ENCODE results near the gene FGF1.
A peak's percentile ranks its signal among the peaks of the same experiment; 100 is the strongest.

The FGF1 gene

DNA sequence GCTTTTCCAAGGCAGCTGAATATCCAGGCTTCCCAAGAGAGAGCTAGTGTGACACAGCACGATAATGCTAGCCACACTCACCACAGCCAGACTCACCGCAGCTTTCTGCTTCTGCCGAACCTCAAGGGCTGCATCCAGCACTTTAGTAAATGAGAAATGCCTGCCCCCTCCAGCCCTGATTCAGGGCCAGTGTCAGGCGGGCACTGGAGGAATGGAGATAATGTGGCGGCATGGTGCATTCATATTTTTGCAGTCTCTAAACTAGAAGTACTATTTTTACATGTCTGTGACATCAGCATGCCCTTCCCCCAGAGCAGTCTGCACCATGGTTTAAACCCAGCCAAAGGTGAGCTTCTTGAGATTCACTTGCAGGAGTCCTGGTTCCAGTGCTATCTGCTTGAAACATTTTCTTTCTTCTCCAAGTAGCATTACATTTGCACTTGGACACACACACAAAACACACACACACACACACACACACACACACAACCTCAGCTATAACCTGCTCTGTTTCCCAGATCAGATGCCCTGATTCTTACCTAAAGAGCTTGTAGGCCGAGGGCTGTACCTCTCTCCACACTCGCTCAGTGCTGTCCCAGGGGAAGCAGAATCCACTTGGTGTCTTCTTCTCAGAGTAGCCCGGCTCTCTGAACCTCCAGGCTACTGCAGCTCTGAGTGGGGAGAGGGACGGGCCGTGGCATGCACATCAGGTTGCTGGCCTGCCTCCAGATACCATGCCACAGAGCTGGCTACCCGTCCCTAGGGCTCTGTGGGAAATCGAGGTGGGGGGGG lies at the start of gene FGF1:
Gene FGF1, minus strand, starts transcription at position 673 of the 792 bp plus-strand sequence. CDS start 71,963 bp downstream, outside the sequence.
- POLR2A ChIA-PET (ENCODE audit: low non-redundant PET) = no interaction called here

GRCh38 chr5:142727735-142728047 lies 41.8 kb upstream of the FGF1 start:
- no peak for DNase-seq (ENCODE audit: low spot score)
- ChIA-PET POLR2A (ENCODE audit: low non-redundant PET) (no interaction called here), CTCF (interaction anchor here (0.6 to 1.6 kb wide), 3 partner anchors 10 to 139 kb away, joined by 4 read pairs; no protein-coding TSS in a partner anchor)
- peak overlapping the region; percentile 86 for H3K27ac ChIP-seq
- no peak for TF ChIP-seq CTCF (conservative IDR thresholded peaks at IDR 0.05; ENCODE audit: low read depth)

More for the DNA sequence above, at the start of gene FGF1:
- no peak for TF ChIP-seq CTCF (conservative IDR thresholded peaks at IDR 0.05; ENCODE audit: low read depth)
- DNase-seq (ENCODE audit: low spot score) = peak; percentile 92
- H3K27ac ChIP-seq = peak within 1 kb of the TSS; percentile 92
- CTCF ChIA-PET = interaction anchor here (0.7 to 3.1 kb wide), 6 partner anchors 13 to 79 kb away, joined by 3 to 25 read pairs (median 6); no protein-coding TSS in a partner anchor

DNA sequence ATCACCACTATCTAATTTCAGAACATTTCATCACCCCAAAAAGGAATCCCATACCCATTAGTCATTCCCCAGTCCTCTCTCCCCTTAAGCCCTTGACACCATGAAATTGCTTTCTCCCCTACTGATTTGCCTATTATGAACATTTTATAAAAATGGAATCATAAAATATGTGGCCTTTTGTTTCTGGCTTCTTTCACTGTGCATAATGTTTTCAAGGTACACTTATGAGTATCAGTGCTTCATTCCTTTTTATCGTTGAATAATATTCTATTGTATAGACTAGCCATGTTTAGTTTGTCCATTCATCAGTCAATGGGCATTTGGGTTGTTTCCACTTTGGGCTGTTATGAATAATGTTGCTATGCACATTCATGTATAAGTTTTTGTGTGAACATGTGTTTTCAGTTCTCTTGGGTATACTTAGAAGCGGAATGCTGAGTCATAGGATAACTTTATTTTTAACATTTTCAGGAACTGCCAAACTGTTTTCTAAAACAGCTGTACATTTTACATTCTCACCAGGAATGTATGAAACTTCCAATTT lies 40.4 kb upstream of the FGF1 start:
- TF ChIP-seq CTCF (conservative IDR thresholded peaks at IDR 0.05; ENCODE audit: low read depth) = no peak
- H3K27ac ChIP-seq = no peak overlapping the region
- peak; percentile 93 for DNase-seq (ENCODE audit: low spot score)
- ChIA-PET CTCF (interaction anchor here (0.7 to 1.6 kb wide), 3 partner anchors 7 to 162 kb away, joined by 4 read pairs; no protein-coding TSS in a partner anchor), POLR2A (ENCODE audit: low non-redundant PET) (no interaction called here)

DNA sequence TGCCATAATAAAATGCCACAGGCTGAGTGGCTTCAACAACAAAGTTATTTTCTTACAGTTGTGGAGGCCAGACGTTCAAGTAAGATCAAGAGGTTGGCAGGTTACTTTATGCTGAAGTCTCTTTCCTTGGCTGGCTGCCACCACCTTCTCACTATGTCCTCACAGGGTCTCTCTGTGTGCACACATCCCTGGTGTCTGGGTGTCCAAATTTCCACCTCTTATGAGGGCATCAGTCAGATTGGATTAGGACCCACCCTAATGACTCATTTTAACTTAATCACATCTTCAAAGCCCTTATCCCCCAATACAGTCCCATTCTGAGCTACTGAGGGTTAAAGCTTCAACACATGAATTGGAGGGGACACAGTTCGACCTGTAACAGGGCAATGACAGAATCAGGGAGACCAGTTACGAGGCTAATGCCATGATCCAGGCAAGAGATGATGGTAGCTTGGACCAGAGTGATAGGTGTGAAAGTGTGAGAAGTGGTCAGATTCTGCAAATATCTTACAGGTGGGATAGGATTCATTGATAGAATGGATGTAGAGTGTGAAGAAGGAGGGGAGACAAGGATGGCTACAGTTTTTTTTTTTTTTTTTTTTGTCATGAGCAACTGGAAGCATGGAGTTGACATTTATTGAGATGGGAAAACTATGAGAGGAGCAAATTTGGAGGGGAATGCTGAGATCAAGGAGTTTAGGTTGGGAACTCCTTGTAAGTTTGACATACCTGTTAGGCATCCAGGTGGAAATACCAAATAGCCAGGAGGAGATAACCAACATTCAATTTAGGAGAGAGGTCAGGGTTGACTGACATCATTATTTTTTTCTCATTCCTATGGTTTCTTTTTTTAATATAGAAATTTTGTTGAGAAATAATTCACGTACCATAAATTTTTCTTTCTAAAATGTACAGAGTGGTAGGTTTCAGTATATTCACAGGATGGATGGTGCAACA lies 39.6 kb upstream of the FGF1 start:
- DNase-seq (ENCODE audit: low spot score) = no peak
- TF ChIP-seq CTCF (conservative IDR thresholded peaks at IDR 0.05; ENCODE audit: low read depth) = no peak
- peak overlapping the region; percentile 92 for H3K27ac ChIP-seq
- CTCF ChIA-PET = interaction anchor here (0.6 to 1.0 kb wide), 2 partner anchors 12 to 163 kb away, joined by 3 to 4 read pairs; no protein-coding TSS in a partner anchor
- POLR2A ChIA-PET (ENCODE audit: low non-redundant PET) = no interaction called here

DNA sequence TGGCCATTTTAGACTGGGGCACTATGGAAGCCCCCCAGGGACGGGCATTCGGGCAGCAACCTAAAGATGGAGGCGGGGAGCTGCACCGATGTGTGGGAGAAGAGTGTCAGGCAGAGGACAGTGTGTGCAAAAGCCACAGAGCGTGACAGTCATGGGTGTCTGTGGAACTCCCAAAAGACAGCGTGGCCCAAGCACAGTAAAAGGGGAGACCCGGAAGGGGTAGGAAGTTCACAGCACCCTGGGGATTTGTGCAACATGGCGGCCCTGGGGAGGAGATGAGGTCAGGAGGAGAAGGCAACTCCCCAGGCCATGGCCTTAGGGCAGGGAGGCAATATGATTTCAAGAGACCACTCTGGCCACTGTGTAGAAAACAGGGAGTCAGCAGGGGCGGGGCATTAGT lies 38.9 kb upstream of the FGF1 start:
- DNase-seq (ENCODE audit: low spot score) = no peak
- peak overlapping the region; percentile 92 for H3K27ac ChIP-seq
- no peak for TF ChIP-seq CTCF (conservative IDR thresholded peaks at IDR 0.05; ENCODE audit: low read depth)
- ChIA-PET POLR2A (ENCODE audit: low non-redundant PET) (no interaction called here), CTCF (interaction anchor here (1.3 kb wide), 1 partner anchor 9 kb away, joined by 4 read pairs; no protein-coding TSS in a partner anchor)

DNA sequence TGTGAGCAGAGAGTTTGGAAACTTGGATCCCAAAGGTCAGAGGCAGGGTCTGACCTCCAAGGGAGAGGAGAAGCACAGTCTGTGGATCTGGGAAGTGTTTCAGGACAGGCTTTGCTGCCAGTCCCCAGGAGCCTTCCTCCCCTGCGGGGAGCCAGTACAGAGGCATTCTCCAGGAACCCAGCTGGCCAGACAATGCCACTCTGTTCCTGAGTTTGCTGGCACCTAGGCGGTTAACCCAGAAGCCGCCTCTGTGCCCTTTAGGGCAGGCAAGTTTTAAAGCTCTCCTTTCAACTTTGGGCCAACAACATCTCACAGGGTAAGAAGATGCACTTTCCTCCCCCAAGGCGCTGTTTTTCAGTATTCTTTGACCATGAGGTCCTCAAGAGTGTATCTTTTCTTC lies 37.0 kb upstream of the FGF1 start:
- ChIA-PET POLR2A (ENCODE audit: low non-redundant PET) (no interaction called here), CTCF (interaction anchor here (0.6 to 4.6 kb wide), 8 partner anchors 10 to 1855 kb away, joined by 3 to 27 read pairs (median 4); no protein-coding TSS in a partner anchor)
- no peak for TF ChIP-seq CTCF (conservative IDR thresholded peaks at IDR 0.05; ENCODE audit: low read depth)

More for the DNA sequence above, 37.0 kb upstream of the FGF1 start:
- no peak for DNase-seq (ENCODE audit: low spot score)
- H3K27ac ChIP-seq = peak overlapping the region; percentile 16

All from RWPE1 (cell line).